Measurements from ENCODE around the gene OTOGL.
"Not testable (repeated sequence)": the region's sequence is repeated elsewhere in the genome, so short reads cannot be mapped to it uniquely, and the experiment has no call there.

OTOGL gene

GRCh38 chr12:80190001-80190400 lies 90.7 kb downstream of the OTOGL start:
- no peak for DNase-seq

- DNase-seq: no peak
Measured at GRCh38 chr12:80192087-80192486, 92.8 kb downstream of the OTOGL start.

DNA sequence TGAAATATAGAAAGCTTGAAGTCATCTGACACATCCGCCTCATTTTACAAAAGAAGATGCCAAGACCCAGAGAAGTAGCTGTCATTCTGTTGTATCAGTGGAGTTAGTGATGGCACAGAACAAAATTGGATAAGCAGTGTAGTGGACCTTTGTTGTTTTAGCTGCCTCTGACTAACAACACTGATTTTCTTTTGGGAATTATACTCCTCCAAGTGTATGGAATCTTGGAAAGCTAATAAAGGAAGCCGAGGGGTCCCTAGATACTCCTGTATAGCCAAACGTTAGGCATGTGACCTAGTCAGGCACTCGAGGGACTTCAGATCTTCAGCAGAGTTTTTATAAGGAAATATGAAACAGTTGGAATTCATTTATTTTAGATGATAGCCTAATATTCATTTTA lies 94.5 kb downstream of the OTOGL start:
- DNase-seq: no peak

DNA sequence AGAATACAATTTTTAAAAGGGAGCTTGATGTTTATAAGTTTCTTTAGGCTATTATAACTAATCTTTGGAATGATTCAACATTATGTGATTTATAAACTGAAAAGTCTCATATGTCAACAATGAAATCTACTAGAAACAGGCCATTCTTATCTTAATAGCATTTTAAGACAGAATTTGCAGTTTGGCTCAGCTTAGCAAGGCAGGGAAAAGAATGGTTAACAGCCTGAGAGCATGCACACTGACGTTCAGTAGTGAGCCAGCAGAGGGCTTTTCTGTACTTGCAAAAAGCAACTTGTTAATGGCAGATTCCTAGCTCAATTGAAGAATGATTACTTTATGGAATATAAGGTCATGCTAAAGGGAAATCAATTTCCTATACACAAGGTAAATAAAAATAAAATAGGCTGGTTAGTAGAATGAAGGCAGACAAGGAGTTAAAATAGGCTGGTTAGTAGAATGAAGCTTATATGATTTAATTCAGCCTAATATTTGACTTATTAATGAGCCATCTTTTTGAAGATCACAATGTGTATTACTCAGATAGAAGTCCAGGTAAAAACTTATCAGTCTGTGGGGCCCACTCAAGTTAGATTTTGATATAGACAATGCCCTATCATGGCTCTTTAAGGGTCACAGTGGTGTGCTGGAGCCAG lies 95.9 kb downstream of the OTOGL start:
- DNase-seq: no peak

DNA sequence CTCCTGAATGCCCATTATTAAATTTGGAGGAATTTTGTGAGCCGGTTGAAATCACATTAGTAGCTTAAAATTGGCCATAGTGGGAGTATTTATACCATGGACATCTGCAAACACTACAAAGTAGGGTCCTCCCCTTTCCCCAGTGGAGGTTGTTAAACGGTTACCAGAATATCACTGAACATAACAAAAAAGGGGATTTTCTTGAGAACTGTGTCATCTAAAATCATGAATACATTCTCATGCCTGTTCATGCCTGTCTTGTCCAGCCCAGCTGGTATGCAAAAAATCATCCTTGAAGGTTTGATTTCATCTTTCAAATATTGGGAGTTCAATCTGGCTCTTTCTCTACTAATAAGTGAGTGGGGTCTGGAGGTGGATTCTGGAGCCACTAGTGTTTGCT lies 96.4 kb downstream of the OTOGL start:
- no peak for DNase-seq

DNA sequence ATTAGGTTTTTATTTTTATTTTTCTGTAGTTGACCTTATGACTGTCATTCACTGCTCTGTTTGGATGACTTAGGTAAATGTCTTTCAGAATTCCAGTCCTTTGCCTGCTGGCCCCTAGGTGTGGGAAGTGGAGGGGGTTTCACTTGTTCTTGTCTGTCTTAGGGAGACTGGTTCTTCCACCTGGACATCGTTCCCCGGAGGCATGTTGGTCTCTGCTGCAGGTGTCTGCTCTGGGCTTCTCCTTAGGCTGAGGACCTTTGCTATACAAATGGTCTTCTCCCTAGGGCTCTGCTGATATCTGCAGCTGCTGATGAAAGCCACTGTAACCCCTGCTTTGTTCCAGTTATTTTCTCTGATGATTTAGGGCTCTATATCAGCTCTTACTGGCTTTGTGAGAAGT lies 97.1 kb downstream of the OTOGL start:
- no peak for DNase-seq

GRCh38 chr12:80198782-80199337 lies 99.5 kb downstream of the OTOGL start:
- no peak for DNase-seq

DNA sequence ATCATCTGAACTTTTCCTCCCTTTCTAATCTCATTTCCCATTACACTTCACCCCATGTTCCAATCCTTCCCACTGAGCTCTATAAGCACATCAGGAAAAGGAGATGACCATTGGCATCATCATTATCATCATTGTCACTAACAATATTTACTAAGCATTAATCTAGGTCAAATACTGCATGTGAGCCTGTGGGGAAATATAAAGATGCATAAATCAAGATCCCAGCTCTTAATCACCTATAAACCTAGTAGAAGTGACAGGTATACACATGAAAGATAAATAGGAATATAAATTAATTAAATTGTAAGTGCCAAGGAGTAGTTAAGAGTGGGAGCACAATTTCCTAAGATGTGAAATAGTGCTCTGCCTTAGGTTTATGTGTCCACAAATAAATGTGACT lies 100.6 kb downstream of the OTOGL start:
- no peak for DNase-seq

- DNase-seq: no peak
Measured at GRCh38 chr12:80200414-80200813, 101.1 kb downstream of the OTOGL start.

DNA sequence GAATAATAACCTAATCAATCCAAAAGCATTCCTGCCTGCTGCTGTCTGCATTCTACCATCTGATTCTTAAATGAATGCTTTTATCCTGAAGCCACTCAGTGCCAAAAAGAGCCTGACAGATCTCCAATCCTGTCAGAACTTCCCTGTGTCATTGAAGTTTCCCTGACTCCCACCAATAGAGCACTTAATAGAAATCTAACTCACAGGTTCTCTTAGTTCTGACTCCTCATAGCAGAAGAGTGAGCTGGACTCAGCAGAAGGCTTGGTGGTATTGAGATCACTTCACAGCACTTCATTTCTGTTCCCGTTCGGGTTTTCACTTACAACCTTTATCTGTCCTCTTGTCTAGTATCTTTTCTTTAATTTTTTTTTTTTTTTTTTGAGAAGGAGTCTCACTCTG lies 102.6 kb downstream of the OTOGL start:
- no peak for DNase-seq

DNA sequence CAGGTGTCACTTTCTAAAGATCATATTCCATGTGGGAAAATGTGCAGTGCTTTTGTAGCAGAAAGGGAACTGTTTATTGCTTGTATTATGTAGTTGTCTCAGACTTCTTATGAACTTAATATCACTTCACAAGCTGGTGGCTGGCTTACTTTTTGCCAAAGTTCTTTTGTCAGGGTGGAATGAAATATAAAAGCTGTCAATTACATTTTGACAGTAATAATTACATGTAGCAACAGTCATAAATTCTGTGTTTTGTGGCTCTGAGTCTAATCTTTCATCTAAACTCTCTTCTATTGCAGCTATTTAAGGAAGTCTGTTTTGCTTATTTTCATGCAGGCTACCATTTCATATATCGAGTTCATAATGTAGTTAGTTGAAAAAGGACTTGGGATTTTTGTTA lies 106.6 kb downstream of the OTOGL start:
- DNase-seq: no peak

DNA sequence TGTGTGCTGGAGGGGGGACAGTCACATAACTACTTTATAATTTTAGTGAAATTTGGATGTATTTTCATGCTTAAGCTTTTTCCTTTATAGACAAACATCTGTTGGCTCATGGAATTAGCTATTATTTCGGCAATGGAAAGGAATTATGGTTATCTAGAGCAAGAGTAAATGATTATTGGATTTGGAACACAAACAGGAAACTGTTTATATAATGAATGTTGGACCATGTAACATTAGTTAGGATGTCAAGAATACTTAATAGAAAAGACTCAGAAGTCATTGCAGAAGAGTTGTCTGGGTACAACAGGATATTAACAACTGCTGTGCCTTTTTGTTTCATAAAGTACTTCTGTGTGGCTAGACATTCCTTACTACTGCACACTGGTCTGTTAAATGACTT lies 108.7 kb downstream of the OTOGL start:
- no peak for DNase-seq

GRCh38 chr12:80211671-80212070 lies 112.3 kb downstream of the OTOGL start:
- DNase-seq: no peak

- DNase-seq: peak in 1 of 2 donors; percentile 22
Measured at GRCh38 chr12:80212938-80213645, 113.8 kb downstream of the OTOGL start.

- DNase-seq: no peak
Measured at GRCh38 chr12:80213871-80214270, 114.5 kb downstream of the OTOGL start.

DNA sequence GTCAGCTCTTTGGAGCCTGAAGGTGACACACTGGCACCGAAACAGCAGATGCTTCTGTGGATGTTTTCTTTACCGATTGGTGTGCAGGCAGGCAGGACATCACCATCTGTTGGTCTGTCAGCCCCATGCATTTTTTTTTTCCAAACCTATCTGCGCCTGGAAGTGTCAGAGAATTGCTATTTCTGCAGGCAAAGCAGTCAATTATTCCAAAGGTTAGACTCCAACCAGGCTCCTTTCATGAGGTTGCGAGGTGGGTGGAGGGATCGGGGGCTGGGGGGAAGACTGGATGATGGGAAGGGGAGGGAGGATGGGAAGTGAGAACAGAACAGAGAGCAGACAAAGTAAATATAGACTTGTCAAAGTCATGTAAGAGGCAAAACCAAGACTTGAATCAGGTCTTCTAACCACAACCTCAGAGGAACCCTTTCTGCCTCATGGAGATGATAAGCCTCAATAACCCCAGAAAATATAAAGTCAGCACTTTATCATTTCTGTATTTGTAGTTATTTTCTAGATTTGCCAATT lies 117.7 kb downstream of the OTOGL start:
- no peak for DNase-seq

- not testable (repeated sequence) for DNase-seq
Measured at GRCh38 chr12:80218925-80219324, 119.6 kb downstream of the OTOGL start.

DNA sequence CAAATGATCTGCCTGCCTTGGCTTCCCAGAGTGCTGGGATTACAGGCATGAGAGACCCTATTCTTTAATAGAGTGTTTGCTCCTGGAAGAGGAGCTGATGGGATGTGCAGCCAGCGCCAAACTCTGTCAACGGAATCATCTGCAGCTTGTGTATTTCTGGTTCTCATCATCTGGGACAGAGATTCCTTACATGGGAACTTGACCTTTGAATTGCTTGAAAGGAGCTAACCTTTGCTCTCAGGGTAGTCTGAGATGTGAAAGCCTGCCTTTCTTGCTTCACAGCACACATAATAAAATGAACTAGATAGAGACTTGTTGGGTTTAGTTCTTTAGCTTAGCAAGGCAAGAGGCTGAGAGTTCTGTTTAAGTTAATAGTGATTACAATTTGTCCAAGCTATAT lies 120.0 kb downstream of the OTOGL start:
- DNase-seq: no peak

DNA sequence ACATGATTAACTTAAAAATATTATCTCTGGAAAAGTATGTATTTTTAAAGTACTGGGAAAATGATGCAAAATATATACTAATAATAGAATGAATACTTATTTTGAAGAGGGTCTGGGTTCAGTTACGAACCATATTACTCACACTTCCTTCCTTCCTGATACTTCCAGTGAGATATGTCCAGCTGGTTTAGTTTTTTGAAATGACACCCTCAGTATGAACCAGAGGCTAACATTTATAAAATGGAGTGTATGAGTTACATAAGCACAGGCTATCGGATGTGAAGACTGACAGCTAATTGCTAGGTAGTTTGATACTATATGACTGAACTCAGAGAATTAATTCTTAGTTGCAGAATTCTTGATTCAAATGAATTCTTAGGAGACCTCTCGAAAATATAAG lies 122.9 kb downstream of the OTOGL start:
- no peak for DNase-seq

- peak; percentile 24 to 68 for DNase-seq
Measured at GRCh38 chr12:80226576-80226975, 127.2 kb downstream of the OTOGL start.

DNA sequence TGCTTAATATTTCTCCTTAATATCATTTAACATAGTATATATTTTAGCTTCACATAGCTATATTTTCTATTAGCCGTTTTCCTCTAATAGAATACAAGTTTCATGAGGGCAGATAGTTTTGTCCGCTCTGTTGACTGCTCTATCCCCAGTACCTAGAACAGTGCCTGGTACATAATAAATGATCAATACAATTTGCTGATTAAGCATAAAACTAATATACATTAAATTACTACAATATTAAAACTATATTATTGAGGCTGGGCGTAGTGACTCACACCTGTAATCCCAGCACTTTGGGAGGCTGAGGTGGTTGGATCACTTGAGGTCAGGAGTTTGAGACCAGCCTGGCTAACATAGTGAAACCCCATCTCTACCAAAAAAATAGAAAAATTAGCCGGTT lies 128.6 kb downstream of the OTOGL start:
- not testable (repeated sequence) for DNase-seq

GRCh38 chr12:80230068-80230467 lies 130.7 kb downstream of the OTOGL start:
- DNase-seq: no peak

- DNase-seq: no peak
Measured at GRCh38 chr12:80232837-80233236, 133.5 kb downstream of the OTOGL start.

- DNase-seq: no peak
Measured at GRCh38 chr12:80233926-80234325, 134.6 kb downstream of the OTOGL start.
